B cell (primary cell): ENCODE results near the gene SLC13A4. TPM values are rescaled to one million over a fixed set of nuclear protein-coding genes. Genes with fewer than 3 reads are reported as not detected.

Source experiments
- ATAC-seq: fragments of 200-7000 bp; cut with Tn5 transposase; one replicate; pipeline ENCODE4 v1.10.0; 2021; ENCODE audit warnings: low read depth, mild to moderate bottlenecking, moderate number of reproducible peaks, moderate library complexity
- CTCF ChIA-PET: fragments of 350-600 bp; sonication (Branson Sonifier 250); formaldehyde crosslinking; loops from one replicate; lab custom pipeline; 2021; ENCODE audit warnings: antibody characterized with exemption, inconsistent platforms; lab: Charles Lee
- POLR2A ChIA-PET: fragments of 350-600 bp; sonication (Branson Sonifier 250); formaldehyde crosslinking; loops from one replicate; lab custom pipeline; 2021; ENCODE audit warnings: antibody characterized with exemption; lab: Charles Lee
- DNase-seq: peaks from one replicate; pipeline ENCODE4 v3.0.0; 2013
- H2AFZ ChIP-seq: 2 replicates; pipeline ENCODE4 v1.6.1; 2012; ENCODE audit warnings: mild to moderate bottlenecking, low read depth, low read length; ENCODE audit not compliant: insufficient read depth, poor library complexity, severe bottlenecking
- H3K27ac ChIP-seq, 2 donors: 1 replicate in 1 of 2; 2 replicates in 1 of 2; pipeline ENCODE4 v1.5.1; 2012 to 2013; ENCODE audit warnings: low read length in 2 of 2, mild to moderate bottlenecking in 2 of 2, moderate library complexity in 1 of 2
- H3K27me3 ChIP-seq, 4 experiments: fragments of 200-600 bp in 1 of 4; sonication (generic) in 1 of 4; replicated peaks in 1 of 4; 1 replicate in 2 of 4; 2 replicates in 2 of 4; pipeline versions ENCODE4 v1.6.1 to v1.7.0; 2013 to 2016; ENCODE audit warnings: low read length in 3 of 4, mild to moderate bottlenecking in 2 of 4, mixed read lengths in 1 of 4, moderate library complexity in 1 of 4; ENCODE audit not compliant: insufficient read depth in 4 of 4, control insufficient read depth in 3 of 4; ENCODE audit errors: control extremely low read depth in 1 of 4
- H3K36me3 ChIP-seq, 2 experiments: replicated peaks in 1 of 2; 1 replicate in 1 of 2; 2 replicates in 1 of 2; pipeline versions ENCODE4 v1.6.1 to v1.7.1; 2013; ENCODE audit warnings: low read length in 1 of 2; ENCODE audit not compliant: insufficient read depth in 2 of 2, control insufficient read depth in 1 of 2; ENCODE audit errors: control extremely low read depth in 1 of 2, extremely low read depth in 1 of 2
- H3K4me1 ChIP-seq, 2 donors: fragments of 200-600 bp in 1 of 2; sonication (generic) in 1 of 2; 1 replicate in 1 of 2; 2 replicates in 1 of 2; pipeline versions ENCODE4 v1.5.1 to v1.6.1; 2013 to 2017; ENCODE audit warnings: low read length in 2 of 2; ENCODE audit not compliant: control insufficient read depth in 2 of 2, insufficient read depth in 2 of 2
- H3K4me2 ChIP-seq: replicated peaks from 2 replicates; pipeline ENCODE3; 2012; ENCODE audit warnings: mild to moderate bottlenecking, low read depth, low read length; ENCODE audit not compliant: poor library complexity, severe bottlenecking
- H3K4me3 ChIP-seq, 5 experiments: fragments of 200-600 bp in 1 of 5; sonication (generic) in 1 of 5; 1 replicate in 3 of 5; 2 replicates in 2 of 5; pipeline versions ENCODE4 v1.5.1 to v1.7.0; 2011 to 2016; ENCODE audit warnings: low read length in 4 of 5, mild to moderate bottlenecking in 4 of 5, low read depth in 2 of 5, control low read depth in 1 of 5, moderate library complexity in 1 of 5; ENCODE audit not compliant: insufficient read depth in 1 of 5; ENCODE audit errors: control extremely low read depth in 1 of 5, extremely low read depth in 1 of 5
- H3K79me2 ChIP-seq: fragments of 200-600 bp; sonication (generic); one replicate; pipeline ENCODE4 v1.6.0; 2016; ENCODE audit warnings: low read length; ENCODE audit not compliant: control insufficient read depth, insufficient read depth
- H3K9ac ChIP-seq: fragments of 200-600 bp; sonication (generic); 2 replicates; pipeline ENCODE4 v1.6.1; 2017; ENCODE audit warnings: mild to moderate bottlenecking, low read length, moderate library complexity
- H3K9me3 ChIP-seq, 3 donors: one replicate each; pipeline versions ENCODE4 v1.6.1 to v1.7.1; 2013; ENCODE audit warnings: low read length in 2 of 3; ENCODE audit not compliant: control insufficient read depth in 2 of 3, insufficient read depth in 1 of 3; ENCODE audit errors: control extremely low read depth in 1 of 3
- H4K20me1 ChIP-seq: 2 replicates; pipeline ENCODE4 v1.6.0; 2012; ENCODE audit warnings: mild to moderate bottlenecking, low read length; ENCODE audit not compliant: insufficient read depth, control insufficient read depth, poor library complexity, severe bottlenecking
- H3K27ac Mint-ChIP-seq: one replicate; pipeline ENCODE4 v1.8.0; 2021; ENCODE audit warnings: mixed read lengths
- H3K27me3 Mint-ChIP-seq: one replicate; pipeline ENCODE4 v1.8.0; 2021; ENCODE audit warnings: mixed read lengths
- H3K4me1 Mint-ChIP-seq: one replicate; pipeline ENCODE4 v1.8.0; 2021; ENCODE audit warnings: mixed read lengths
- H3K4me3 Mint-ChIP-seq: one replicate; pipeline ENCODE4 v1.8.0; 2021; ENCODE audit warnings: mixed read lengths
- H3K9me3 Mint-ChIP-seq: one replicate; pipeline ENCODE4 v1.8.0; 2022; ENCODE audit warnings: mixed read lengths; ENCODE audit not compliant: insufficient read depth
- CTCF ChIP-seq: fragments of 200-600 bp; IDR thresholded peaks from one replicate; pipeline ENCODE4 v1.8.0; 2022; ENCODE audit warnings: antibody characterized with exemption, mild to moderate bottlenecking
- EZH2 ChIP-seq: IDR thresholded peaks from 2 replicates; pipeline ENCODE4 v1.6.1; 2012; ENCODE audit warnings: borderline replicate concordance, low read depth, mild to moderate bottlenecking, moderate library complexity, low read length; ENCODE audit not compliant: insufficient read depth, poor library complexity, severe bottlenecking
- WGBS: methylation state at CpG from one replicate; pipeline ENCODE4 v1.1.5; 2013; ENCODE audit warnings: missing lambda C conversion rate; ENCODE audit not compliant: insufficient coverage; 5-methylcytosine and 5-hydroxymethylcytosine counted together
- intact Hi-C: fragments of 100-400 bp; cut with micrococcal nuclease; formaldehyde crosslinking; loops from one replicate; pipeline ENCODE4 v1.10.0; 2022
- polyA plus RNA-seq: library from polyadenylated mRNA; depleted of rRNA; stranded (reverse); fragments of >200 nt; gene quantifications from 2 replicates; pipeline ENCODE4 v1.2.3, GENCODE V29; 2012
- total RNA-seq, 2 donors: library from RNA; stranded (reverse); fragments of 120-200 nt in 1 of 2; gene quantifications; 1 replicate in 1 of 2; 2 replicates in 1 of 2; pipeline versions ENCODE4 v1.2.3 to v1.2.4, GENCODE V29; 2013 to 2022

SLC13A4 gene
- total and polyA plus RNA-seq, 2 donors (not counting 1 experiment from before 2014, with no cell fraction given) = not detected

- 69% methylated on average over 1 of the region's 3 CpGs for WGBS
- Mint-ChIP-seq H3K27ac (no peak overlapping the region), H3K27me3 (peaks cover 20% of the 10 kb centered on the region), H3K9me3 (no peaks in the 10 kb centered on the region), H3K4me3 (no peak overlapping the region), H3K4me1 (no peaks in the 10 kb centered on the region)
- no peaks in the 10 kb centered on the region for H3K4me1 ChIP-seq
- DNase-seq (no peak), ATAC-seq (no peak)
- peaks cover 0 to 5% (median 0%) of the 10 kb centered on the region in 4 experiments for H3K27me3 ChIP-seq
- H3K79me2 ChIP-seq = no peaks in the 10 kb centered on the region
- no peak overlapping the region for H3K4me2 ChIP-seq
- TF ChIP-seq EZH2 = no peak
- TF ChIP-seq CTCF = no peak
- no peak overlapping the region for H2AFZ ChIP-seq
- H3K27ac ChIP-seq = no peak overlapping the region
- intact Hi-C loops = no loop called here
- no peak overlapping the region for H3K4me3 ChIP-seq
- no peaks in the 10 kb centered on the region for H3K9me3 ChIP-seq
- ChIA-PET CTCF (no interaction called here), POLR2A (no interaction called here)
- no peaks in the 10 kb centered on the region for H4K20me1 ChIP-seq
- H3K36me3 ChIP-seq = no peaks in the 10 kb centered on the region
- no peak overlapping the region for H3K9ac ChIP-seq
These were observed 10.3 kb downstream of the SLC13A4 start for GRCh38 chr7:135717693-135718092.

DNA sequence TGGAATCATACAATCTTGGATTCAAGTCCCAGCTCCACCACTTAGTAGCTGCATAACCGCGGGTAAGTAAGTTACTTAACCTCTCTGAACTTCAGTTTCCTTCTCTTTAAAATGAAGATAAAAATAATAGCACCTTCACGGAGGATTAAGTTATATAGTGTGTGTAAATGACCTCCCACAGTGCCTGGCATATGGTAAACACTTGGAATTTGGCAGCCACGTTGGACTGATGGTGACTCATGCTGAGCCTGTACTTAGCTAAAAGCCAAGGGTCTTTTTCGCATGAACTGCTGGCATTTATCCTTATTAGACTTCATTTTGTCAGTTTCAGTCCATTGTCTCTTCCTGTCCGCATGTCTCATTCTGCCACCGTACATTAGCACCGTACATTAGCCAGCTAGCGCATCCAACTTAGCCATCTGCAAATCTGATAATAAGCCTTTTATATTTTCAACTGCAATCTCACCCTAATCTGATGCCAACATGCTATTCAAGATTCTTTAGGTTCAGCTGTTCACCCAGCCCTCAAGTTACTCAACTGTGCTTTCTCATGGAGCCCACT lies 11.2 kb downstream of the SLC13A4 start:
- WGBS = 94% methylated on average over 6 of the region's 9 CpGs
- CTCF ChIA-PET = no interaction called here
- no peak overlapping the region for H3K4me2 ChIP-seq

More for the DNA sequence above, 11.2 kb downstream of the SLC13A4 start:
- no peak overlapping the region for H3K27ac ChIP-seq
- H3K9ac ChIP-seq = no peak overlapping the region
- no peaks in the 10 kb centered on the region for H4K20me1 ChIP-seq
- TF ChIP-seq CTCF (no peak), EZH2 (no peak)
- DNase-seq (no peak), ATAC-seq (no peak)
- intact Hi-C loops = no loop called here
- POLR2A ChIA-PET = interaction anchor here (0.6 kb wide), 1 partner anchor 249 kb away, joined by 3 read pairs; no protein-coding TSS in a partner anchor
- H3K4me3 ChIP-seq = no peak overlapping the region
- no peaks in the 10 kb centered on the region for H3K36me3 ChIP-seq
- Mint-ChIP-seq H3K27me3 (peaks cover 17% of the 10 kb centered on the region), H3K4me3 (no peak overlapping the region), H3K4me1 (no peaks in the 10 kb centered on the region), H3K27ac (no peak overlapping the region), H3K9me3 (no peaks in the 10 kb centered on the region)
- no peaks in the 10 kb centered on the region for H3K4me1 ChIP-seq
- H3K9me3 ChIP-seq = no peaks in the 10 kb centered on the region
- H2AFZ ChIP-seq = no peak overlapping the region
- H3K79me2 ChIP-seq = no peaks in the 10 kb centered on the region
- peaks cover 0 to 5% (median 0%) of the 10 kb centered on the region in 4 experiments for H3K27me3 ChIP-seq
